SK-N-SH (cell line): ENCODE results near the gene CDPF1. TPM values are rescaled to one million over a fixed set of nuclear protein-coding genes. Genes with fewer than 3 reads are reported as not detected.
"Not testable (repeated sequence)": the region's sequence is repeated elsewhere in the genome, so short reads cannot be mapped to it uniquely, and the experiment has no call there.

ENCODE experiments used
- CTCF ChIA-PET: fragments of 300-600, 350-600 bp; formaldehyde crosslinking; extraction: SDS; loops from one replicate; lab custom pipeline; 2021; lab: Yijun Ruan, JAX
- POLR2A ChIA-PET: fragments of 350-600 bp; sonication (Branson Sonifier 250); formaldehyde crosslinking; extraction: SDS; loops from one replicate; lab custom pipeline; 2020; ENCODE audit warnings: antibody characterized with exemption, inconsistent platforms; lab: Yijun Ruan, JAX
- DNase-seq: peaks from one replicate; pipeline ENCODE4 v3.0.0; 2012
- H2AFZ ChIP-seq: fragments of 200-600 bp; sonication (generic); 2 replicates; pipeline ENCODE4 v1.8.1; 2016; ENCODE audit warnings: antibody characterized with exemption, mild to moderate bottlenecking, low read depth
- H3F3A ChIP-seq: fragments of 200-600 bp; sonication (generic); replicated peaks from 2 replicates; pipeline ENCODE3; 2016; ENCODE audit warnings: antibody characterized with exemption, mild to moderate bottlenecking; ENCODE audit not compliant: insufficient read depth
- H3K27ac ChIP-seq, 2 experiments: fragments of 200-500 bp in 1 of 2; fragments of 200-600 bp in 1 of 2; sonication (Bioruptor generic) in 1 of 2; sonication (generic), shearing (Covaris generic) in 1 of 2; 2 replicates each; pipeline versions ENCODE4 v1.5.1 to v1.6.1; 2014 to 2016; ENCODE audit warnings: low read depth in 2 of 2, inconsistent platforms in 1 of 2, low read length in 1 of 2, mild to moderate bottlenecking in 1 of 2, mixed read lengths in 1 of 2
- H3K27me3 ChIP-seq: fragments of 200-600 bp; sonication (generic), shearing (Covaris generic); 2 replicates; pipeline ENCODE4 v1.6.1; 2016; ENCODE audit warnings: mixed run types; ENCODE audit not compliant: insufficient read depth
- H3K36me3 ChIP-seq, 2 experiments: fragments of 200-500 bp in 1 of 2; fragments of 200-600 bp in 1 of 2; sonication (Bioruptor generic) in 1 of 2; sonication (generic) in 1 of 2; replicated peaks in 1 of 2; 2 replicates each; pipeline versions ENCODE3 to v1.5.1; 2014 to 2016; ENCODE audit warnings: low read length in 1 of 2, mild to moderate bottlenecking in 1 of 2; ENCODE audit not compliant: insufficient read depth in 2 of 2, control insufficient read depth in 1 of 2
- H3K4me1 ChIP-seq, 2 experiments: fragments of 200-500 bp in 1 of 2; fragments of 200-600 bp in 1 of 2; sonication (Bioruptor generic) in 1 of 2; sonication (generic), shearing (Covaris generic) in 1 of 2; 2 replicates each; pipeline versions ENCODE4 v1.5.1 to v1.6.1; 2014 to 2016; ENCODE audit warnings: low read depth in 1 of 2, low read length in 1 of 2, mixed run types in 1 of 2; ENCODE audit not compliant: insufficient read depth in 2 of 2, control insufficient read depth in 1 of 2
- H3K4me2 ChIP-seq: fragments of 200-600 bp; sonication (generic), shearing (Covaris generic); 2 replicates; pipeline ENCODE4 v1.6.1; 2017; ENCODE audit warnings: mixed run types
- H3K4me3 ChIP-seq, 2 experiments: fragments of 200-500 bp in 1 of 2; fragments of 200-600 bp in 1 of 2; sonication (Bioruptor generic) in 1 of 2; sonication (generic), shearing (Covaris generic) in 1 of 2; 2 replicates each; pipeline versions ENCODE4 v1.5.1 to v1.8.1; 2014 to 2016; ENCODE audit warnings: low read depth in 2 of 2, inconsistent platforms in 1 of 2, low read length in 1 of 2, mild to moderate bottlenecking in 1 of 2, mixed read lengths in 1 of 2, moderate library complexity in 1 of 2
- H3K79me2 ChIP-seq: fragments of 200-600 bp; sonication (generic); 2 replicates; pipeline ENCODE4 v1.8.1; 2017; ENCODE audit warnings: mild to moderate bottlenecking; ENCODE audit not compliant: insufficient read depth
- H3K9ac ChIP-seq: fragments of 200-600 bp; sonication (generic); 2 replicates; pipeline ENCODE4 v1.6.1; 2017; ENCODE audit warnings: mixed run types
- H3K9me2 ChIP-seq: fragments of 200-600 bp; sonication (generic); 2 replicates; pipeline ENCODE4 v1.6.1; 2017; ENCODE audit warnings: mixed run types
- H3K9me3 ChIP-seq: fragments of 200-600 bp; sonication (generic); 2 replicates; pipeline ENCODE4 v1.6.1; 2017; ENCODE audit warnings: mixed run types, mild to moderate bottlenecking, moderate library complexity
- H4K20me1 ChIP-seq: fragments of 200-600 bp; sonication (generic); 2 replicates; pipeline ENCODE4 v1.6.1; 2017; ENCODE audit warnings: mild to moderate bottlenecking, mixed run types; ENCODE audit not compliant: insufficient read depth
- EZH2phosphoT487 ChIP-seq: fragments of 200-600 bp; sonication (generic); IDR thresholded peaks from 2 replicates; pipeline ENCODE4 v1.6.1; 2017; ENCODE audit warnings: low read depth, mixed run types, mild to moderate bottlenecking, antibody characterized with exemption, moderate library complexity, borderline replicate concordance
- FOXM1 ChIP-seq: IDR thresholded peaks from 2 replicates; pipeline ENCODE4 v1.4.0; 2012; ENCODE audit warnings: low read depth, mild to moderate bottlenecking
- GABPA ChIP-seq: IDR thresholded peaks from 2 replicates; pipeline ENCODE4 v1.4.0; 2012; ENCODE audit warnings: low read depth, mild to moderate bottlenecking
- JUND ChIP-seq: IDR thresholded peaks from 2 replicates; pipeline ENCODE4 v1.4.0; 2012
- MXI1 ChIP-seq: IDR thresholded peaks from 2 replicates; pipeline ENCODE4 v1.6.1; 2012; ENCODE audit warnings: mild to moderate bottlenecking, low read depth, low read length, improper control_type of control experiment
- RFX5 ChIP-seq: IDR thresholded peaks from 2 replicates; pipeline ENCODE4 v1.6.1; 2012; ENCODE audit warnings: mild to moderate bottlenecking, improper control_type of control experiment, low read length
- USF1 ChIP-seq: IDR thresholded peaks from 2 replicates; pipeline ENCODE4 v1.4.0; 2012; ENCODE audit warnings: low read depth, borderline replicate concordance
- WGBS: methylation state at CpG from one replicate; pipeline ENCODE4 v1.1.6; 2017; ENCODE audit warnings: low lambda C conversion rate; 5-methylcytosine and 5-hydroxymethylcytosine counted together
- polyA plus RNA-seq, 3 experiments: library from polyadenylated mRNA; depleted of rRNA; stranded (reverse); fragments of >200 nt; gene quantifications; 2 replicates each; pipeline ENCODE4 v1.2.3, GENCODE V29; 2012
- TF ChIP-seq, protein P1 (sequence below): IDR thresholded peaks from 2 replicates; pipeline ENCODE4; 2012

The CDPF1 gene
- polyA plus RNA-seq, 1 of the 3 experiments (the other 2 are of a cell fraction): 25.3 TPM

- H2AFZ ChIP-seq, H3K9me2 ChIP-seq, H3K4me2 ChIP-seq, H4K20me1 ChIP-seq, H3F3A ChIP-seq, H3K27me3 ChIP-seq, H3K4me1 ChIP-seq, H3K9ac ChIP-seq, H3K79me2 ChIP-seq, H3K27ac ChIP-seq, DNase-seq, POLR2A ChIA-PET, H3K4me3 ChIP-seq, H3K9me3 ChIP-seq: not testable (repeated sequence)
- peaks cover 0 to 14% of the 10 kb centered on the region in 2 experiments for H3K36me3 ChIP-seq
- CTCF ChIA-PET: interaction anchor here (1.0 kb wide), 1 partner anchor 28 kb away, joined by 3 read pairs; no protein-coding TSS in a partner anchor
- 93% methylated on average over 18 of the region's 18 CpGs for WGBS
These were observed 51.3 kb downstream of the CDPF1 start for GRCh38 chr22:46198806-46199205.

DNA sequence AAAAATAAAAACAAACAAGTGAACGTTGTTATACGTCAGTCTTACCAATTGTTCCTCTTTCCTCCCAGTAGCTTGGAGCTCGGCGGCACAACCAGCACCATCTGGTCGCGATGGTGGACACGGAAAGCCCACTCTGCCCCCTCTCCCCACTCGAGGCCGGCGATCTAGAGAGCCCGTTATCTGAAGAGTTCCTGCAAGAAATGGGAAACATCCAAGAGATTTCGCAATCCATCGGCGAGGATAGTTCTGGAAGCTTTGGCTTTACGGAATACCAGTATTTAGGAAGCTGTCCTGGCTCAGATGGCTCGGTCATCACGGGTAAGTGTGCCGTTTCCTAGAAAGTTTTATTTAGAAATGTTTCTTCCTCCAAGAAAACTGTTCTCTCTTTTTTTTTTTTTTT, 51.8 kb downstream of the CDPF1 start:
- no peak for DNase-seq
- H3K36me3 ChIP-seq: peaks cover 0 to 14% of the 10 kb centered on the region in 2 experiments
- H4K20me1 ChIP-seq: no peaks in the 10 kb centered on the region
- no peaks in the 10 kb centered on the region for H3F3A ChIP-seq
- H3K27me3 ChIP-seq: no peaks in the 10 kb centered on the region
- H3K4me3 ChIP-seq: no peak overlapping the region
- no peaks in the 10 kb centered on the region for H3K79me2 ChIP-seq
- H3K9ac ChIP-seq: no peak overlapping the region
- ChIA-PET POLR2A (no interaction called here), CTCF (no interaction called here)
- H2AFZ ChIP-seq: no peak overlapping the region
- H3K9me2 ChIP-seq: no peaks in the 10 kb centered on the region
- 97% methylated on average over 18 of the region's 18 CpGs for WGBS
- peaks cover 0 to 8% of the 10 kb centered on the region in 2 experiments; a peak in 1 of 4 replicates for H3K4me1 ChIP-seq
- H3K4me2 ChIP-seq: no peak overlapping the region
- H3K27ac ChIP-seq: no peak overlapping the region
- no peak for TF ChIP-seq EZH2phosphoT487
- TF ChIP-seq USF1: no peak
- no peak for TF ChIP-seq RFX5
- TF ChIP-seq JUND: no peak
- TF ChIP-seq, protein P1, sequence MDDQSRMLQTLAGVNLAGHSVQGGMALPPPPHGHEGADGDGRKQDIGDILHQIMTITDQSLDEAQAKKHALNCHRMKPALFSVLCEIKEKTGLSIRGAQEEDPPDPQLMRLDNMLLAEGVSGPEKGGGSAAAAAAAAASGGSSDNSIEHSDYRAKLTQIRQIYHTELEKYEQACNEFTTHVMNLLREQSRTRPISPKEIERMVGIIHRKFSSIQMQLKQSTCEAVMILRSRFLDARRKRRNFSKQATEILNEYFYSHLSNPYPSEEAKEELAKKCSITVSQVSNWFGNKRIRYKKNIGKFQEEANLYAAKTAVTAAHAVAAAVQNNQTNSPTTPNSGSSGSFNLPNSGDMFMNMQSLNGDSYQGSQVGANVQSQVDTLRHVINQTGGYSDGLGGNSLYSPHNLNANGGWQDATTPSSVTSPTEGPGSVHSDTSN: no peak
- TF ChIP-seq FOXM1: no peak
- TF ChIP-seq MXI1: no peak
- TF ChIP-seq, all 33 proteins: peak for 0
- no peaks in the 10 kb centered on the region for H3K9me3 ChIP-seq

DNA sequence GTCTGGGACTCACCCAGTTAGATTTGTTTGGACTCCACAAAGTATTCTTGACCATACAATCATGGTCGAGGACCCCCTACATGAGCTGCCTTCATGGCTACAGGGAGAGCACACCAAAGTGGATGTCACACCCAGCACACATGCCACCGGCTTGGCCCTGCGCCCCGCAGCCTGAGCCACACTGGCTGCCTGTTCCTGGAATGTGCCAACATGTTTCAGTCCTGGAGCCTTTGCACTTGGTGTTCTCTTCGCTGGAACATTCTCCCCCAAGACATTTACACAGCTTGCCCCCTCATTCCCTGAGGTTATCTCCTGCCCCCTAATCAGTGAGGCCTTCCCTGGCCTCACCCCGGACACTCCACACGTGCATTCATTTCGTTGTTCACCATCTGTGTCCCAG, 53.8 kb downstream of the CDPF1 start:
- Histone ChIP-seq H3K9ac (no peak overlapping the region), H3F3A (no peaks in the 10 kb centered on the region), H3K27me3 (no peaks in the 10 kb centered on the region), H3K9me2 (no peaks in the 10 kb centered on the region), H3K4me1 (peaks cover 0 to 8% of the 10 kb centered on the region in 2 experiments; a peak in 1 of 4 replicates), H3K4me3 (no peak overlapping the region), H2AFZ (no peak overlapping the region), H3K9me3 (no peaks in the 10 kb centered on the region), H3K27ac (no peak overlapping the region), H3K79me2 (no peaks in the 10 kb centered on the region), H3K36me3 (peaks cover 0 to 14% of the 10 kb centered on the region in 2 experiments), H4K20me1 (no peaks in the 10 kb centered on the region), H3K4me2 (no peak overlapping the region)
- no peak for TF ChIP-seq GABPA
- TF ChIP-seq EZH2phosphoT487: no peak
- CTCF ChIA-PET: no interaction called here
- 95% methylated on average over 8 of the region's 8 CpGs for WGBS
- POLR2A ChIA-PET: no interaction called here
- peak; percentile 15 for DNase-seq
